ENCODE measurements around the gene GPX7. TPM values are rescaled to one million over a fixed set of nuclear protein-coding genes. Genes with fewer than 3 reads are reported as not detected.

The GPX7 gene
- total RNA-seq, 1 experiment from 2014 or later, result not detected

Other genes starting within 250 kb of the GPX7 start
- 39.0 and 45.8 TPM in 2 replicates for gene CC2D1B, start 236.2 kb upstream of the GPX7 start, total RNA-seq (2014; rRNA removed; shearing (Covaris generic))
- 27.4 and 34.4 TPM in 2 replicates for gene ORC1, start 197.9 kb upstream of the GPX7 start, total RNA-seq (2014; rRNA removed; shearing (Covaris generic))
- 15.4 and 26.7 TPM in 2 replicates for gene PRPF38A, start 197.8 kb upstream of the GPX7 start, total RNA-seq (2014; rRNA removed; shearing (Covaris generic))
- gene TUT4, start 49.3 kb upstream of the GPX7 start, total RNA-seq (2014; rRNA removed; shearing (Covaris generic)), result 21.7 and 27.9 TPM in 2 replicates
- not detected in 2 replicates for gene SHISAL2A, start 30.8 kb downstream of the GPX7 start, total RNA-seq (2014; rRNA removed; shearing (Covaris generic))
- gene COA7, start 96.0 kb downstream of the GPX7 start, total RNA-seq (2014; rRNA removed; shearing (Covaris generic)), result 16.1 and 22.2 TPM in 2 replicates
- gene ZYG11B, start 124.1 kb downstream of the GPX7 start, total RNA-seq (2014; rRNA removed; shearing (Covaris generic)), result 14.6 and 18.3 TPM in 2 replicates
- gene ZYG11A, start 240.4 kb downstream of the GPX7 start, total RNA-seq (2014; rRNA removed; shearing (Covaris generic)), result 0.35 and 0.47 TPM in 2 replicates

Data from HT1080 (cell line).